Adipose tissue (tissue), 3 donors: ENCODE results near the gene FARSA. TPM values are rescaled to one million over a fixed set of nuclear protein-coding genes. Genes with fewer than 3 reads are reported as not detected.
"Not testable (repeated sequence)": the region's sequence is repeated elsewhere in the genome, so short reads cannot be mapped to it uniquely, and the experiment has no call there.

ENCODE experiments used
- H3K27ac ChIP-seq: one replicate; pipeline ENCODE4 v1.5.1; 2013; ENCODE audit warnings: low read depth, low read length
- WGBS, 3 donors: extraction: QIAGEN DNeasy Blood & Tissue Kit; methylation state at CpG; one replicate each; pipeline ENCODE4 v1.1.7; 2013; 5-methylcytosine and 5-hydroxymethylcytosine counted together
- polyA plus RNA-seq, 3 donors: library from polyadenylated mRNA; stranded (reverse); fragments of 200-250 nt; gene quantifications; one replicate each; pipeline ENCODE4 v1.2.3, GENCODE V29; 2013
- donor health status: healthy with polysubstance abuse.
- donor health status: Bipolar disorder and iron deficiency.
- donor health status: healthy.

FARSA gene
- polyA plus RNA-seq: 10 to 100 TPM; 34.0 to 47.6 (median 35.0) TPM

GRCh38 chr19:12933287-12934072 lies at the start of gene FARSA:
Gene FARSA, minus strand, starts transcription at chr19:12933711. Its CDS starts 15 bp downstream, at chr19:12933696.
- WGBS, 3 donors: 0 to 1% (median 1%) methylated on average over 46 to 51 of the region's 51 CpGs

GRCh38 chr19:12983091-12983490 lies 49.6 kb upstream of the FARSA start:
- no peak overlapping the region for H3K27ac ChIP-seq
- WGBS, 3 donors: 36 to 51% (median 46%) methylated on average over 10 of the region's 10 CpGs

More at GRCh38 chr19:12933287-12934072, at the start of gene FARSA:
- H3K27ac ChIP-seq: no peak within 1 kb of the TSS

- 87 to 93% (median 93%) methylated on average over 6 of the region's 6 CpGs for WGBS, 3 donors
- no peak overlapping the region for H3K27ac ChIP-seq
These were observed 49.1 kb upstream of the FARSA start for GRCh38 chr19:12982648-12983047.

GRCh38 chr19:12979974-12980373 lies 46.5 kb upstream of the FARSA start:
- WGBS, 3 donors: 94 to 99% (median 96%) methylated on average over 2 to 3 of the region's 3 CpGs
- H3K27ac ChIP-seq: no peak overlapping the region

- not testable (repeated sequence) for H3K27ac ChIP-seq
- WGBS, 3 donors: 78 to 87% (median 83%) methylated on average over 7 of the region's 7 CpGs
These were observed 42.6 kb upstream of the FARSA start for GRCh38 chr19:12976109-12976508.

GRCh38 chr19:12975221-12975741 lies 41.8 kb upstream of the FARSA start:
- 51 to 72% (median 68%) methylated on average over 15 to 17 of the region's 17 CpGs for WGBS, 3 donors

GRCh38 chr19:12974301-12975220 lies 41.0 kb upstream of the FARSA start:
- WGBS, 3 donors: 58 to 68% (median 58%) methylated on average over 19 of the region's 19 CpGs
- no peak overlapping the region for H3K27ac ChIP-seq

More at GRCh38 chr19:12975221-12975741, 41.8 kb upstream of the FARSA start:
- no peak overlapping the region for H3K27ac ChIP-seq

GRCh38 chr19:12973236-12973635 lies 39.7 kb upstream of the FARSA start:
- H3K27ac ChIP-seq: no peak overlapping the region
- WGBS, 3 donors: 85 to 93% (median 87%) methylated on average over 16 of the region's 16 CpGs

GRCh38 chr19:12970070-12970820 lies 36.7 kb upstream of the FARSA start:
- H3K27ac ChIP-seq: no peak overlapping the region
- 88 to 90% (median 88%) methylated on average over 7 of the region's 7 CpGs for WGBS, 3 donors

GRCh38 chr19:12969292-12969988 lies 35.9 kb upstream of the FARSA start, which contains the start of gene DAND5:
Gene DAND5, plus strand, starts transcription at chr19:12969576. Its CDS starts 85 bp downstream, at chr19:12969661.
- no peak within 1 kb of the TSS for H3K27ac ChIP-seq
- WGBS, 3 donors: 30 to 58% (median 52%) methylated on average over 14 of the region's 14 CpGs

- no peak overlapping the region for H3K27ac ChIP-seq
- 87 to 98% (median 93%) methylated on average over 5 of the region's 5 CpGs for WGBS, 3 donors
These were observed 34.4 kb upstream of the FARSA start for GRCh38 chr19:12967907-12968306.

- 47 to 51% (median 49%) methylated on average over 8 of the region's 8 CpGs for WGBS, 3 donors
- H3K27ac ChIP-seq: no peak overlapping the region
These were observed 32.3 kb upstream of the FARSA start for GRCh38 chr19:12965812-12966135.

- H3K27ac ChIP-seq: no peak overlapping the region
- 0 to 1% (median 0%) methylated on average over 32 to 34 of the region's 34 CpGs for WGBS, 3 donors
These were observed 31.7 kb upstream of the FARSA start for GRCh38 chr19:12965017-12965811.

GRCh38 chr19:12959481-12959880 lies 26.0 kb upstream of the FARSA start:
- H3K27ac ChIP-seq: no peak overlapping the region

GRCh38 chr19:12957389-12957952 lies 24.0 kb upstream of the FARSA start:
- WGBS, 3 donors: 31 to 40% (median 39%) methylated on average over 30 to 31 of the region's 31 CpGs

More at GRCh38 chr19:12959481-12959880, 26.0 kb upstream of the FARSA start:
- 65 to 79% (median 73%) methylated on average over 6 of the region's 6 CpGs for WGBS, 3 donors

More at GRCh38 chr19:12957389-12957952, 24.0 kb upstream of the FARSA start:
- peak overlapping the region; percentile 90 for H3K27ac ChIP-seq
